NCI-H524 (cell line): ENCODE data around the gene ZFR.
"Not testable (repeated sequence)": the region's sequence is repeated elsewhere in the genome, so short reads cannot be mapped to it uniquely, and the experiment has no call there.

Source experiments
- DNase-seq, 2 experiments: peaks; one replicate each; lab custom pipeline; 2025; lab: John Stamatoyannopoulos, UW

ZFR gene

DNA sequence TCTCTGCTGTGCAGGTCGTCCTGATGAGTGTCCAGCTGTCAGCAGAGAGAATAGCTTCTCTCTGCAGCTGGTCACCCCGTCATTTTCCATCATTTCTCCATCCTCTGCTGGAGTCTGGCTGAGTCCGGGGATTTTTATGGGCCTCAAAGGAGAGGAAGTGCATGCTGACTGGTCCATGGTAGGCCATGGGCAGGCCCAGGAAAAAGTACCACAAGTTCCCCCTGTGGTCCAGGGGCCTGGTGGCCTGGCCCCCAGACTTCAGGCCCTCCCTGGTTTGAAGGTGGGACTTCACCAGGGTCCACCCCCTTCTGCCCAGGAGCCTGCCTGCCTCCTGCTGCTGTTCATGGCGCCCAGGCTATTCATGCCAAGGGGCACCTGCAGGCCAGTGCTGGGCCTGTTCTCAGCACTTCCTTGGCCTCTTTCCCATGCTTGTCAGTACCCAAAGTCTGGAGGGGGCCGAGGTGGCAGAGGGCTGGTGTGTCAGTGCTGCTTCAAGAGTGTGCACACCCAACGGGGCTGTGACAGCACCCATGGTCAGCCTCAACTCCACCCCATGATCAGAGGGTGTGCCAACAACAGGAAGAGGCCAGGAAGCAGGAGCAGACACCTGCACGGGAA, 124.5 kb downstream of the ZFR start:
- DNase-seq: no peak

DNA sequence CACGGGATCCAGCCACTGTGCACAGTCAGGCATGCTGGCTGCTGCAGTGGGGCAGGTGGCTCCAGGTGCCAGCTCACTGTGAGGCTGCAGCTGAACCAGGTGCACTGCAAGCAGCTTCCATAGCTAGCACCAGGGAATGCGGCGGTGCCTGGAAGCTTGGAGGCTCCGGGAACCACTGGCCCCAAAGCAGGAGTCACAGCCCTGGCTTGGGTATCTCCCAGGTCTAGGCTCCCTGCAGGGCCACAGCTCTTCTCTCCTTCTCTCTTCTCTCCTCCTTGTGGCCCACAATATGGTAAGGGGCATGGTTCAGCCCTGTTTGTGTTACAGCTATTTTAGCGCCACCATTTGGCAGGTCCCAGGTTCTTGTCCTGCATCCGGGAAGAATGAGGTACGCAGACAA, 125.1 kb downstream of the ZFR start:
- DNase-seq: peak in 1 of 2 experiments; percentile 51

DNA sequence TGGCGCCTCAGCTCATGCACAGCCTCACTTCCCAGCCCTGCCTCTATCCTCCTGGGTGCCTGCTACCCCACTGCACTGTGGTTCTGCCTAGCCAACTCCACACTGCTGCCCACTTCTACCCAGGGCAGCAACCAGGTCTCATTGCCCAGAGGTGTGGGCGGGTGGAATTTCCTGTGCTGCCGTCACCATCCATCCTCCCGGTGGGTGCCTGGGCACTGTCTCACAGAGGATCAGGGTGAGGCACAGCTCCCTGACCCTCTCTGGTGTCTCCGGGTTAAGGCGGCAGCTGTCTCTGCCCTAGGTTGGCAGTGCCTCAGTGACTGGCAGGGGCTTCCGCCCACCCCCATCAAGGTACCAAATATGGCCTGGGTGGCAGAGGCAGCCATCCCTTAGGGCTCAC, 127.5 kb downstream of the ZFR start:
- no peak for DNase-seq

DNA sequence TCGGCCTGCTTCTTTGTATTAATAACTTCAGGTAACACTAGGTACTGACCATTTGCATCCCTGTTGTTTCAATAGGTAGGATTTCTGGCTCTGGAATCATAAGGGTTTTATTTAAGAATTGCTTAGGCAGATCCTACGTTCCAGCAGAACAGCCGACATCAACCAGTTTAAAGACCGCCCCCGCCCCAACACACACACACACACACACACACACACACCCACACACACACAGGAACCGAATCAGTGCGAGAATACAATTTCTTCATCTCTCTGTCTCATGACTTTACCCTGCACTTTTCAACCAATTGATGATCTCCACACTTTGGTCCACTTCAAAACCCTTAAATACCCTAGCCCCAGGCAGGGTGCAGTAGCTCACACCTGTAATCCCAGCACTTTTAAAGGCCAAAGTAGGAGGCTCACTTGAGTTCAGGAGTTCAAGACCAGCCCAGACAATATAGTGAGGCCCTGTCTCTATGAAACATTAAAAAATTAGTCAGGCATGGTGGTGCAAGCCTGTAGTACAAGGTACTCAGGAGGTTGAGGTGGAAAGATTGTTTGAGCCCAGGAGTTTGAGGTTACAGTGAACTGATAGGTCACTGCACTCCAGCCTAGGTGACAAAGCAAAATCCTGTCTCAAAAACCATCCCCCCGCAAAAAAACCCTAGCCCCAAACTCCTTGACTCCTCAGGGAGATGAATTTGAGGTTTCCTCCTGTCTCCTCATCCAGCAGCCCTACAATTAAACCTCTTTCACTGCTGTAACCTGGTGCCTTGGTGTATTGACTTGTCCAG, 129.1 kb downstream of the ZFR start:
- DNase-seq: no peak

DNA sequence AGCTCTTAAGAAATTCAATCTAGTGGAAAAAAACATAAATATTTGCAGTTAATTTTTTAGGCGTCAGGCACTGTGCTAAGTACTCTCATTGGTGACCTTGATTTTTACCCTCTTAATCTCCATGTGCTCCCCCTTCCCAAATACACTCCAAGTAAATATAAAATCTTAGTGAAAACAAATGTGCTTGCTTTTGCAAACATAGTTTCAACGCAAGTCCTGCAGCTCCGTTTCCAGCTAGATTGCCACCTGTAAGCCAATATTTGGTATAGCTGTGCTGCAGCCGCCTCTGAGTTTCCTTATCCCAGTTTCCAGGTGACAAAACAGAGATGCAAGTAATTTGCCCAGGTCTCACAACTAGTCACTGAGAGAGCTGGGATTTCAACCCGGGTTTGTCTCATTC, 129.9 kb downstream of the ZFR start:
- no peak for DNase-seq

DNA sequence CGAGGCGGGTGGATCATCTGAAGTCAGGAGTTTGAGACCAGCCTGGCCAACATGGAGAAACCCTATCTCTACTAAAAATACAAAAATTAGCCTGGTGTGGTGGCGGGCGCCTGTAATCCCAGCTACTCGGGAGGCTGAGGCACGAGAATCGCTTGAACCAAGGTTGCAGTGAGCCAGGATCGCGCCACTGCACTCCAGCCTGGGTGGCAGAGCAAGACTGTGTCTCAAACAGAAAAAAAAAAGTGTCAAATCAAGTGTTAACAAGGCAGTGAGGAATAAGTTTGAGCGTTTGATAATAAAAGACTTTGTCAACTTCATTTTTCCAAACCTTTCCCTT, 130.4 kb downstream of the ZFR start:
- not testable (repeated sequence) for DNase-seq

DNA sequence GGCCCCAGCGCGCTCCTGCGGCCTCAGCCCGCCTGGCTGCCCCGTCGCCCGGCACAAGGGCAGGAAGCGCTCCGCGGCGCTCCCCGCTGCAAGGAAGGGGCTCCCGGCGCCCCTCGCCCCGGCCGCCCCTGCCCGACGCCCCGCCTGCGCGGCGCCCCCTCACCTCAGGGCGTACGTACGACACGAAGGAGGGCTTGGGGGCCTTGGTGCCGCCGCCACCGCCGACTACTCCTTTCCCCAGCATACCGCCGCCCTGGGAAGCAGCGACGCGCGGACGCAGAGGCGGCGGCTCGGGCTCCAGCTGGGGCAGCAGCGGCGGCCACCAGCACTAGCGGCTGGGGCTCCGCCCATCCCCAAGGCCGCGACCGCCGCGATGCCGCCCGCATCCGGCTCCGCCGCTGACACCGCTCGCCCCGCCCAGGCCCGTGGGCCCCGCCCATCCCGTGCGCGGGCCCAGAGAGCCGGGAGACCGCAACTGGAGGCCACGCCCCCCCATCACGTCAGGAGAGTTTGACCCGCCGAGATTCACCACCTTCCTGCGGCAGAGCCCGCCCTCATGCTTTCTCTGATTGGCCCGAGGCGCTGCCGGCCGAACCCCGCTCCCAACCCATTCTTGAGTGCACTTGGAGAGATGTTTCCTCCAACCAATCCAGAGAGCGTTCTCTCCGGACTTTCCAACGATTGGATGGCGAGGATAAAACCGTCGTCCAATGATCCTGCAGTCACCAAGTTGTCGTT, 131.8 kb downstream of the ZFR start, which contains the start of gene MTMR12:
MTMR12 (minus strand) TSS at position 345 of the 738 bp plus-strand sequence; CDS start at position 244, 101 bp downstream.
- DNase-seq: peak; percentile 100

DNA sequence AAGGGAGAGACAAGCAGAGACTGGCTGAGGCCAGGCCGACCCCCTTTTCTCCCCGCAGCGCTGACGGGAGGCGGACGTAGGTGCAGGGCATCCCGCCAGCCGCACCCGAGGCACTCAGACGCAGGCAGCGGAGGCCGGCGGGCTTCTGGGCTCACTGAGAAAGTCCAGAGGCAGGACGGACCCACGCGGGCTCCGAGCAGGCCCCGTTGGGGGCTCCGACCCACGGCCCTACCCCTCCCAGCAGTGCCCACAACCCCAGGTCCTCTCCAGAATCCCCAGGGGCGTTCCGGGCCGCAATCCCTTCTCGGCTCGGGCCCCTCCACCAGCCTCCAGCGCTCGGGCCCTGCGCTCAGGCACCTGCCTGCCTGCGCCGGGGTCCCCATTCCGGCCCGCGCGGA, 132.3 kb downstream of the ZFR start:
- peak; percentile 61 to 65 for DNase-seq

DNA sequence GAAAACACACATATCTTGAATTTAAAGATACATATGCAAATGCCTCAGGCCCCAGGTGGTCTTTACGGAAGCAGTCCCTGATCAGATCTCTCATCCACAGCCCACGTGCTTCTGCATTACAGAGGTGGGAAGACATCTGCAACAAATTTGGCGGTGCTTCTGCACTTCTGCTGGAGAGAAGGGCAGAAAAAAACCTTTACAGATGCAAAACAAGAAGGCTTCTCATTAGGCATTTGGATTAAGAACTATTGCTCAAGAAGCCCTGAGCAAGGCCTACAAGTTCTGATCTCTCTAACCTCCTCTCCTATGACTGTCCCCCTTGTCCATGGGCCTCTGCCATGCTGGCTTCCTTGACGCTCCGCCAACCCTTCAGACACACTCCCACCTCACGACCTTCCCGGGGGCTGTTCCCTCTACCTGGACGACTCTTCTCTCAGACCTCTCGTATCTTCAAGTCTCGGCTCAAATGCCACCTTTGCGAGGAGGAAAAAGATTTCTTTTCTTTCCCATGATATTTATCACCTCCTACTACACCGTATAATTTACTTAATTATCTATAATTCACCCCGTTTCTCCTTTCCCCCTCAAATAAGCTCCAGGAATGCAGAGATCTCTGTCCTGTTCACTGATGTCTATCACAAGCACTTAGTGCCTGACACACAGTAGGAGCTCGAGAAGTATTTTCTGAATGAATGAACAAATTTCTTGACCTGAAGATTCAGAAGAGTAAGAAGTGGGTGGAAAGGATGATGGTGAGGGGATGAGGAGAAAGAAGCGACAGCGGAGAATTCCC, 132.9 kb downstream of the ZFR start:
- DNase-seq: no peak

DNA sequence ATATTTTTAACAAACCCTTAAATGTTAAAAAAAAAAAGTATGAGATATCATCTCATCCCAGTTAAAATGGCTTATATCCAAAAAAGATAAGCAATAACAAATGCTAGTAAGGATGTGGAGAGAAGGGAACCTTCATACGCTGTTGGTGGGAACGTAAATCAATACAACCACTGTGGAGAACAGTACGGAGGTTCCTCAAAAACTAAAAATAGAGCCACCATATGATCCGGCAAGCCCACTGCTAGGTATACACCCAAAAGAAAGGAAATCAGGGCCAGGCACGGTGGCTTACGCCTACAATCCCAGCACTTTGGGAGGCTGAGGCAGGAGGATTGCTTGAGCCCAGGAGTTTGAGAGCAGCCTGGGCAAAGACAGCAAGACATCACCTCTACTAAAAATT, 134.8 kb downstream of the ZFR start:
- DNase-seq: no peak

DNA sequence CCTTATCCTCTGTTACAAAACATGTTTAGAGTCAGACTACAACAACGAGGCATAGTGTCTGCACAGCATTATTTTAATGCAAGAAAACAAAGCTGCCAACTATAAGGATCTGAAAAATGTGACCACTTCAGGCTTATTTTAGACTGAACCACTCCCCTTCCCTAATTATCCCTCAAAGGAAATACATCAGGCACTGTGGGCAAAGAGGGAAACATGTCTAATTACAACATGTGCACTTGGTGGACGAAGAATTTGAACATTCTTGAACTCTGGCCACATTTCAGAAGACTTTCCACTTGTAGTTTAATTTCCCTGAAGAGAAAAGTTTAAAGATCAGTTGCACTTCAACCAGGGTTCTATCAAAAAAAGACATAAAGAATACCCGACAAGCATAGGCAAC, 135.6 kb downstream of the ZFR start:
- no peak for DNase-seq

DNA sequence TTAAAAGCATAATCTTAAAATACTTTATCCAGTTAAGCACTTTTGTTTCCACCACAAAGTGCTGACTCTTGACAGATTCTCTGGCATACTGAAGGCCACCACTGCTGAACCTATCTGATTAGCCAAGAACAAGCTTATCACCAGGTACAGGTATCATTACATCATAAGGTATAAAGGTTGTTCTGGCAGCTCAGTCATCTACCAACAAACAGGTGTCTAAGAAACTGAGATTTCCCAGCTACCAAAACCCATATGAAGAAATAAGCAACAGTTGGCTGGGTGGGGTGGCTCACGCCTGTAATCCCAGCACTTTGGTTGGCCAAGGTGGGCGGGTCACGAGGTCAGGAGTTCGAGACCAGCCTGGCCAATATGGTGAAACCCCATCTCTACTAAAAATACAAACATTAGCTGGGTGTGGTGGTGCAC, 136.8 kb downstream of the ZFR start:
- DNase-seq: no peak

DNA sequence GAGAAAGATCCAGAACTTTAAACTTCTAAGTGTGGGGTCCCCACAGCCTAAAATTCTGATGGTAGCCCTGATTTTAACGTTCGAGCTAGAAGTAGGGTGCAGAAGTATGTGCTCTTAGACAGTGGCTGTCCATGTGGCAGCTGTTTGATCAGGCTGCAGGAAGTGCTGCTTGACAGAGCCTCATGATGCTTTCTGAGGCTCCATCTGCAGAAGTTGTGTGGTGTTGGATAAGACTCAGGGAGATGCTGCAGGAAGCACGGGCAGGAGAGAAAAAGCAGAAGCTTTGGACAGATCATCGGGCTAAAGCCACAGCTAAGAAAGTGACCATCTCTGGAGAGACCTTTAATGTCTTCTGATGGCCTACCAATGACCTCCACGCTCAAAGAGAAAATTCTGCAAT, 139.9 kb downstream of the ZFR start:
- peak in 1 of 2 experiments; percentile 25 for DNase-seq
